GM18498 (cell line): ENCODE data around the gene UNC5C.

ENCODE experiments used
- ATAC-seq: cut with Tn5 transposase; IDR thresholded peaks from one replicate; pipeline ENCODE4 v1.9.1; 2021; ENCODE audit warnings: mild to moderate bottlenecking, moderate library complexity; ENCODE audit not compliant: unreplicated experiment

Gene UNC5C

DNA sequence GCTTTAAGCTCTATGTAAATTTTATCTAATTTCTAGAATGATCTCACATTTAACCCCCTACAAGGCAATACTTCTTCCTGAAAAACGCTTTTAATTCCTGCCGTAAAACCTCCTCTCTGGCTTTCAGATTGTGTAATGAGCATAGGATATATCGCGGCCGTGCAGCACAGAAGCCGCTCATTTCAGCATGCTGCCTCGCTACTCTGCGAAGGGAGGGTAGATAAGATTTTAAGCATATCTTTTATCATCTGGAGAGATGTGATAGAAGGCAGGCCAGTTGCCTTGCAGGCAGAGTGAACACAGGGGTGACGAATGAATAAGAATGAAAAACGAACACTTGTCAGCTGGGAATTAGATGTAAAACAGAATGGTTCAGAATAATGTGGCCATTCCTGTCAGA lies 265.5 kb downstream of the UNC5C start:
- no peak for ATAC-seq

DNA sequence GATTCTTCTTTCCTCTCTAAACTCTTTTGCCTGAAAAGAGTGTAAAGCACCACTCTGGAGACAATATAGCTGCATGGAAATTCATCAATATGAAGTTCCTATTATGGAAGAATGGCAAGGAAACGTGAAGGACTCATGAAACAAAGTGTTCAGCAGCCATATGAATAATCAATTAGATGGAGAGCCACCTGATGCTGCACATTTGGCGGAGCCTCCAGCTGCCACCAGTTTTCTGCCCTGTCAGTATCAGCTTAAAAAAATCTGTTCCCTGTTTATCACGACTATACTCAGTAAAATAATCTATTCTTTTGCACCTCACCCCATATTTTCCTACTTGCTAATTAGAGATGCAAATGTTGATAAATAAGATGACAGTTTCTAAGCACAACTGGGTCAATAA lies 276.0 kb downstream of the UNC5C start:
- no peak for ATAC-seq

DNA sequence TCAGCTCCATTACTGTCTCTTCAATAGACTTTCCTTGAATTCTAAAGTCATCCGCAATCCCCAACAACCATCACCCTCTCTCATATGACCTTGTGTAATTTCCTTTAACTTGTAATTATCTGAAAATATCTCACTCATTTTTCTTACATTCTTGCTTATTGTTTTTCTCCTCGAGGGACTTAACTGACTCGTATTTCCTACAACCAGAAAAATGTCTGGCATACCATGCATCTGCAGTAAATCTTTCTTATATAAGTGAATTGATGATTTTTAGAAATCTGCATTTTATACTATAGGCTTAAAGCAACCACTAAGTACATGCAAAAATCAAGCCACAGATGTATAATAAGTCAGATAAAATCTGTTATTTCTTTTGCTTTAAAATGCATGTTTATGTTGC lies 276.7 kb downstream of the UNC5C start:
- no peak for ATAC-seq

DNA sequence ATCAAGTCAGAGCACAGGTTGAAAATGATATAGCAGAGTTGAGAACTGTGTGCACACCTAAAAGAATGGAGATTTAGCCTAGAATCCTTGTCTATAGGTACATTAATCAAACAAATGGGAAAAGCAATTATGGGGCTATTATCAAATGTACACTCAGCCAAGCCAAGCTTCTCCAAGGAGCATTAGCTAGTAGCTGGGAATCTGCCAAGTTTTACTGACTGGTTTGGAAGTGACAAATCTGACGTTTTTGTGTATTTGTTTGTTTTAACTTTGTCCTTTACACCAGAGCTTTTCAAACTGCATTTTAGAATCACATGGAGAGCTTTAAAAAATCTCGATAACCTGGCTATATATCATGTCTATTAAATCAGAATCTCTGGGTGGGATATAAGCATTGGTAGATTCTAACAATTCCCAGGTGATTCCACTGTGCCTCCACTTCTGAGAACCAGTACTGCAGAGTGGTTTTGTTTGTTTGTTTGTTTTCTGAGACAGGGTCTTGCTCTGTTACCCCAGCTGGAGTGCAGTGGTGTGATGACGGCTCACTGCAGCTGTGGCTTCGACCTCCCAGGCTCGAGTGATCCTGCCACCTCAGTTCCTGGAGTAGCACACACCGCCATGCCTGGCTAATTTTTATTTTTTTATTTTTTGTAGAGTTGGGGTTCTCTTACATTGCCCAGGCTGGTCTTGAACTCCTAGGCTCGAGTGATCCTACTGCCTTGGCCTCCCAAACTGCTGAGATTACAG lies 279.8 kb downstream of the UNC5C start:
- ATAC-seq, result no peak

- no peak for ATAC-seq
Measured at GRCh38 chr4:95267081-95267480, 281.7 kb downstream of the UNC5C start.

DNA sequence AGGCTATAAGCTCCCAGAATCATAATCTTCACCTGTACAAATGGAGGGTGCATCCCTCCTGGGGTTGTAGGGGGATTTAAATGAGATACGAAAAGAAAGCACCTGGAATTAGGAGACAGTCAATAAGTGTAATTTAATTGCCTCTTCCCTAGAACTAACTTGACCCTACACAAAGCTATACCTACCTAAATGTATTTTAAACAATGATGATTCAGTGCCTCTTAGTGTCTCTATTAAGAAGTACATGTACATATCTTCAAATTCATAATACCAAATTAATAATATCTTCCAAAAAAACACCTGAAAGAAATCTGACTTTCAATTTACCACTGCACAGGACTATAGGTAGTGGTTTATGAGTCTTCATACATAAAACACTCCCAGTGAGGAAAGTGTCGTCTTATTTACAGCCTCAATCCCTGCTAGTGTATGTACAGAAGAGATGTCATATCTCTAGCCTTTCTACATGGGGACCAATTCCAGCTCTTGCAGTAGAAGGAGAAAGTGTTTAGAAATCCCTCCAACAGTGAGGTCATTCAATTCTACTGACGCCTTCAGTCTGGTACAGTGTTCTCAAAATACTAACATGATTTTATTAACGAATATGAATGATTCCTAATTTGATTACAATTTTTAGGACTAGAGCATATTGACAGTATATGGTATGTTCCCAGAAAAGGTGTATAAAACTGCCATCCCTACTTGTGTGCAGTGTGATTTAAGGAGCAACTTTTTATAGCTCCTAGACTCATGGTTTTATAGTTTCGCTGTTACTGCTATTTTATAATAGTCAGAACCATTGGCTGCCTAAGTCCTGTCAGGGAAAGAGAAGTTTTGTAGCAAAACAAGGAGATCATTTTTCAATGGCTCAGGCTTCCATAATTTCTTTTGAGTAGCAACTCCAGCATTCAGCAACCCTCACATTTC lies 282.7 kb downstream of the UNC5C start:
- ATAC-seq, result no peak

- ATAC-seq, result no peak
Measured at GRCh38 chr4:95264843-95265242, 283.9 kb downstream of the UNC5C start.

DNA sequence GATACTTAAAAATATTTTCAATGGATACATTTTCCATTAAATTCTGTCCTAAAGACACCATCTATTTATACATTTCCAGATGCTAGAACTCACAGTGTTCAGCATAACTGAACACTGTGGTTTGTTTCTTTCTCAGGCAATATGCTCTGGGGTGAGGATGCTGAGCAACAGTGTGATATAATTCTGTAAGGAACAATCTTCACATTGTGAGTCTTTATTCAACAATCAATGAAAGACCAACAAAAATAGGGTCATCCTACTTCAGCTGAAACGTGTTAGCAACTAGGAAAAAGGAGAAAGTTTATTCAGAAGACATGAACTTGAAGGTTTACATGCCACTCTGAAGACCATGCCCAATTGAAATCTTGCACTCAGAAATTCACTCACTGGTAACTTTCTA lies 284.8 kb downstream of the UNC5C start:
- ATAC-seq, result no peak

- ATAC-seq, result no peak
Measured at GRCh38 chr4:95263391-95263790, 285.4 kb downstream of the UNC5C start.

DNA sequence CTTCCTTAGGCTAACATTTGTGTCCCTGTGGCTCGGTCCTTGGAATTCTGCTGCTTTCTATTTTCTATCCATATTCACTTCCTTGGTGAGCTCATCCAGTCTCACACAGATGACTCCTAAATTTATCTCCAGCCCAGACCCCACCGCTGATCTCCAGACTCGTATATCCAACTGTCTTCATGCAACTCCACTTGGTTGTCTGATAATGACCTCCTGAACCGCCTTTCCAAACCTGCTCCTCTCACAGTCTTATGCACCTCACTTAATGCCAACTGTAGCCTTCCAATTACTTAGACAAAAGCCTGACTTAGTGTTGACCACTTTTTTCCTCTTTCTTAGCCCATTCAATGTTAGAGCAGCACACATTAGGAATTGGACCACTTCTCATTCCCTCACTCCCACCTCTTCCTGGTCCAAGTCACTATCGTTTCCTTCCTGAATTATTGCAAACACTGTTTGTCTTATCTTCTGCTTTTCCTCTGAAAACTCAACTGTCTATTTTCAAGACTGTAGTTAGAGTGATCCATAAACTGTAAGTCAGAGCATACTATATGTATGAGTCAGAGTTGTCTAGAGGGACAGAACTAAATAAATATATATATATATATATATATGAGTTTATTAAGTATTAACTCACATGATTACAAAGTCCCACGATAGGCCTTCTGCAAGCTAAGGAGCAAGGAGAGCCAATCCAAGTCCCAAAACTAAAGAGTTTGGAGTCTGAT lies 292.5 kb downstream of the UNC5C start:
- ATAC-seq, result no peak

DNA sequence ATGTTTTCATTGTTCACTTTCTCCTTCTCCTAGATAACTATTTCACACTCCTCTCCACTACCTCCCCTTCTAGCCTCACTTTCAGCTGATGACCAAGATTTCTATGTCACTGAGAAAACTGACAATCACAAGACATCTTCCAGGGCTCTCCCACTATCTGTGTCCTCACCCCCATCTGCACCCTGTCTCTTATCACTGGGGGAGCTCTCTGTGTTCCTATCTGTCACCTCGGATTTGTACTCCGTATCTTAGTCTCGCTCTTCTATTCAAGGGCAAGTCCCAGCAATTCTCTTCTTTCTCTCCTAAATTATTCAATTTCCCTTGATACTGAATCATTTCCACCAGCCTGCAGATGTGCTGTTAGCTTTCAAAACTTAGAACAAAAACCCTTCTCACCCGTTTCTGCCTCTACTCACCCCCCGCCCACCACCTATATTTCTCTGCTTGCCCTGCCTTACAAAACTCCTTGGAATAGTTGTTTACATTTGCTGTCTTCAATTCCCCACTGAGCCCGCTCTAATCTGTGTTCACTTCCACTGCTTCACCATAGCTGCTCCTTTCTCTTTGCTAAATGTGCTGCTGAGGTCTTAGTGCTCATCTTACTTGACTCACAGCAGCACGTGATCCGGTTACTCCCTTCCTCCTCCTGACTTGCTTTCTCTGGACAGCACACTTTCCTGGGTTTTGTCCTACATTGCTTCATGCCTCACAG lies 293.2 kb downstream of the UNC5C start:
- ATAC-seq, result no peak

- ATAC-seq, result no peak
Measured at GRCh38 chr4:95251568-95251967, 297.2 kb downstream of the UNC5C start.

DNA sequence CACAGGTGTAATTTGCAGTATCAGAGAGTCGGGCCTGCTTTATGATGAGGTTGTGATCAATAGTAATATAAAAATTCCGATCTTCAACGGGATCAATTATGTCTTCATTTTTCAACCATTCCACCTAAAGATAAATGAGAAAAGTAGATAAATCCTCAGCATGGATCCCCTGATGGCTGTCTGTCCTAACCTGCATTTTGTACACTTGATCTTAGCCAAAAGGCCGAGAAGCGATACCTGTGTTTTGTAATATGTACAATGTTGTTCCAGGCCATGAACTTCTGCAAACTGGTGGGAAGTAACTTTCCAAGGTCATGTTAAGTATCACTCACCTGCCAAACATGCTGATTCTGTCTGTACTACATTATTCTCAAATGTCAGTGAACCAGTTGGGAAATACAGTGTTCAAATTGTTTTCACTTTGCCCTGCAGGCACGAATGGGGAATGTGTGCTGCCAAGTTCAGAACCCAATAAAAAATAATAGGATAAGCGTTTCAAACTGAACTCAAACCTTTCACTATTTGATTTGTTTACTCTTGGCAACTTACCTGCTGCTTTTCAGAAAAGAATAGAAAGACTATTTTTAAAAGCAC lies 298.1 kb downstream of the UNC5C start:
- no peak for ATAC-seq

DNA sequence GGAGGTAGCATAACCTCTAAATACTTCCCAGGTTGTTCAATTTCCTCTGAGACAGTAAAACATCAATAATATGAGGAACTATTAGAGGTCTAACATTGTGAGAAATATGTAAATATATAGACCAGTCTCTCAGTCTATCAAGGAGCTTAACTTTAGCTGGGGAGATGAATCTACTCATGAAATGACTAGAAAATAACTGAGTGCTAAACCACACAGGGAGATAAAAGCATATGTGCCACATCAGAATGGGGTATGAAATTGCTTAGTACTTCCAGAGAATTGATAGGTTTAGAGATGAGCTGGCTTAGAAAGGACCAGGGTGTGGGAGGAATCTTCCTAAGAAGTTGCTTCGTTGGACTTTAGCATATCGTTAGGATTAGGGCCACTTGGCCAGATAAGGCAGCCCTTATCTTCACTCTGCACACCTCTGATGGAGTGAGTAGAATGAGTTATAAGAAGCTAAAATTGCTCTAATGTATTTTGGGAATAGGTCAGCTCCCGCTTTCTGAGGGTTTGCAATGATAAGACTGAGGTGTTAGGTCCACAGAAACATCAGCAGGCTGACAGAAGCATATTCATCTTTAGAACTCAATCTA lies 299.2 kb downstream of the UNC5C start:
- no peak for ATAC-seq

- no peak for ATAC-seq
Measured at GRCh38 chr4:95248720-95249425, 299.9 kb downstream of the UNC5C start.

- ATAC-seq, result no peak
Measured at GRCh38 chr4:95243892-95244291, 304.9 kb downstream of the UNC5C start.

DNA sequence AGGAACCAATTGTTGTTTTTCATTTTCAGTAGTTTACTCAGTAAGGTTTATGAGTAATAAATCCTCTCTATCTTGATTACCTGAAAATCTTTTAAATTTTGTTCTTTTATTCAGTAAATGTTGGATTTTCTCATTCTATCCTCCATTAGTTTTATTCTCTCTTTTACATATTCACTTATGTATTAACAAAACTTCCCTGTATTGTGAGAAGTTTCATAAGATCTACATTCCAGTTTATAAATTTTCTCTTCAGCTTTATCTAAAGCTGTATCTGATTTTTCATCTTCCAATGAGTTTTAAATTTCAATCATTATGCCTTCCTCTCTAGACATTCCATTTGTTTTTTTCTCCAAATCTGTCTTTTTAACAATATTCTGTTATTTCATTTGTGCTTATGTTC lies 310.2 kb downstream of the UNC5C start:
- no peak for ATAC-seq

GRCh38 chr4:95232358-95233156 lies 316.2 kb downstream of the UNC5C start:
- no peak for ATAC-seq

- ATAC-seq, result no peak
Measured at GRCh38 chr4:95231681-95232080, 317.1 kb downstream of the UNC5C start.
